Neuron (in vitro differentiated cells): ENCODE results near the gene ADARB2.

Experiments used
- H2AFZ ChIP-seq: one replicate; pipeline ENCODE4 v1.6.1; 2013; ENCODE audit warnings: low read depth, mild to moderate bottlenecking, inconsistent platforms, low read length, moderate library complexity
- H3K27me3 ChIP-seq: one replicate; pipeline ENCODE4 v1.6.1; 2013; ENCODE audit warnings: low read length; ENCODE audit not compliant: insufficient read depth
- H3K36me3 ChIP-seq: one replicate; pipeline ENCODE4 v1.6.1; 2013; ENCODE audit warnings: low read length; ENCODE audit not compliant: insufficient read depth
- H3K4me1 ChIP-seq: one replicate; pipeline ENCODE4 v1.6.1; 2013; ENCODE audit warnings: low read length; ENCODE audit not compliant: insufficient read depth
- H3K4me3 ChIP-seq: 2 replicates; pipeline ENCODE4 v1.5.1; 2013; ENCODE audit warnings: mild to moderate bottlenecking, low read length, moderate library complexity
- H3K9me3 ChIP-seq: one replicate; pipeline ENCODE4 v1.6.1; 2013; ENCODE audit warnings: low read length

Gene ADARB2

GRCh38 chr10:1273372-1274105 lies 463.8 kb downstream of the ADARB2 start:
- Histone ChIP-seq H3K9me3 (no peaks in the 10 kb centered on the region), H3K4me1 (no peaks in the 10 kb centered on the region), H3K4me3 (no peak overlapping the region), H2AFZ (no peak overlapping the region), H3K36me3 (no peaks in the 10 kb centered on the region), H3K27me3 (peaks cover 3% of the 10 kb centered on the region)

GRCh38 chr10:1272777-1273161 lies 464.6 kb downstream of the ADARB2 start:
- H2AFZ ChIP-seq: no peak overlapping the region
- no peaks in the 10 kb centered on the region for H3K36me3 ChIP-seq
- no peaks in the 10 kb centered on the region for H3K4me1 ChIP-seq
- H3K27me3 ChIP-seq: peaks cover 3% of the 10 kb centered on the region
- no peak overlapping the region for H3K4me3 ChIP-seq
- no peaks in the 10 kb centered on the region for H3K9me3 ChIP-seq

GRCh38 chr10:1272079-1272776 lies 465.1 kb downstream of the ADARB2 start:
- Histone ChIP-seq H3K36me3 (no peaks in the 10 kb centered on the region), H3K4me1 (no peaks in the 10 kb centered on the region), H3K4me3 (no peak overlapping the region), H3K27me3 (peaks cover 3% of the 10 kb centered on the region), H2AFZ (no peak overlapping the region), H3K9me3 (no peaks in the 10 kb centered on the region)

- Histone ChIP-seq H3K9me3 (no peaks in the 10 kb centered on the region), H3K4me1 (no peaks in the 10 kb centered on the region), H3K4me3 (no peak overlapping the region), H3K27me3 (peaks cover 6% of the 10 kb centered on the region), H2AFZ (no peak overlapping the region), H3K36me3 (no peaks in the 10 kb centered on the region)
Observed at GRCh38 chr10:1270906-1271305, 466.4 kb downstream of the ADARB2 start.

- no peaks in the 10 kb centered on the region for H3K9me3 ChIP-seq
- no peaks in the 10 kb centered on the region for H3K4me1 ChIP-seq
- no peak overlapping the region for H2AFZ ChIP-seq
- H3K4me3 ChIP-seq: no peak overlapping the region
- H3K27me3 ChIP-seq: peaks cover 6% of the 10 kb centered on the region
- no peaks in the 10 kb centered on the region for H3K36me3 ChIP-seq
Observed at GRCh38 chr10:1270490-1270889, 466.8 kb downstream of the ADARB2 start.

GRCh38 chr10:1268831-1269230 lies 468.5 kb downstream of the ADARB2 start:
- Histone ChIP-seq H2AFZ (no peak overlapping the region), H3K27me3 (peaks cover 6% of the 10 kb centered on the region), H3K4me1 (no peaks in the 10 kb centered on the region), H3K9me3 (no peaks in the 10 kb centered on the region), H3K36me3 (no peaks in the 10 kb centered on the region), H3K4me3 (no peak overlapping the region)

- Histone ChIP-seq H3K27me3 (peaks cover 6% of the 10 kb centered on the region), H3K4me1 (no peaks in the 10 kb centered on the region), H3K36me3 (no peaks in the 10 kb centered on the region), H3K4me3 (no peak overlapping the region), H2AFZ (no peak overlapping the region), H3K9me3 (no peaks in the 10 kb centered on the region)
Observed at GRCh38 chr10:1267568-1267967, 469.8 kb downstream of the ADARB2 start.

- Histone ChIP-seq H3K27me3 (peaks cover 6% of the 10 kb centered on the region), H3K4me1 (no peaks in the 10 kb centered on the region), H3K36me3 (no peaks in the 10 kb centered on the region), H2AFZ (no peak overlapping the region), H3K4me3 (no peak overlapping the region), H3K9me3 (no peaks in the 10 kb centered on the region)
Observed at GRCh38 chr10:1267148-1267547, 470.2 kb downstream of the ADARB2 start.

GRCh38 chr10:1266033-1266802 lies 471.1 kb downstream of the ADARB2 start:
- no peak overlapping the region for H3K4me3 ChIP-seq
- H2AFZ ChIP-seq: no peak overlapping the region

GRCh38 chr10:1264001-1264400 lies 473.3 kb downstream of the ADARB2 start:
- no peak overlapping the region for H3K4me3 ChIP-seq
- H2AFZ ChIP-seq: no peak overlapping the region
- H3K9me3 ChIP-seq: no peaks in the 10 kb centered on the region
- H3K4me1 ChIP-seq: no peaks in the 10 kb centered on the region
- H3K27me3 ChIP-seq: peaks cover 2% of the 10 kb centered on the region
- H3K36me3 ChIP-seq: no peaks in the 10 kb centered on the region

More at GRCh38 chr10:1266033-1266802, 471.1 kb downstream of the ADARB2 start:
- Histone ChIP-seq H3K36me3 (no peaks in the 10 kb centered on the region), H3K4me1 (no peaks in the 10 kb centered on the region), H3K9me3 (no peaks in the 10 kb centered on the region), H3K27me3 (peaks cover 6% of the 10 kb centered on the region)

- Histone ChIP-seq H3K4me1 (no peaks in the 10 kb centered on the region), H3K36me3 (no peaks in the 10 kb centered on the region), H3K27me3 (peaks cover 5% of the 10 kb centered on the region), H3K9me3 (no peaks in the 10 kb centered on the region), H3K4me3 (no peak overlapping the region), H2AFZ (no peak overlapping the region)
Observed at GRCh38 chr10:1257274-1257673, 480.1 kb downstream of the ADARB2 start.

GRCh38 chr10:1256432-1256725 lies 480.9 kb downstream of the ADARB2 start:
- no peak overlapping the region for H2AFZ ChIP-seq
- H3K4me3 ChIP-seq: no peak overlapping the region
- H3K9me3 ChIP-seq: no peaks in the 10 kb centered on the region
- H3K36me3 ChIP-seq: no peaks in the 10 kb centered on the region
- H3K4me1 ChIP-seq: no peaks in the 10 kb centered on the region
- peaks cover 5% of the 10 kb centered on the region for H3K27me3 ChIP-seq
